Measurements from ENCODE around the gene GPATCH1. TPM values are rescaled to one million over a fixed set of nuclear protein-coding genes. Genes with fewer than 3 reads are reported as not detected.
"Not testable (repeated sequence)": the region's sequence is repeated elsewhere in the genome, so short reads cannot be mapped to it uniquely, and the experiment has no call there.

The GPATCH1 gene
- total and polyA plus RNA-seq, 2 experiments from 2014 or later: 5.7 to 6.4 TPM

DNA sequence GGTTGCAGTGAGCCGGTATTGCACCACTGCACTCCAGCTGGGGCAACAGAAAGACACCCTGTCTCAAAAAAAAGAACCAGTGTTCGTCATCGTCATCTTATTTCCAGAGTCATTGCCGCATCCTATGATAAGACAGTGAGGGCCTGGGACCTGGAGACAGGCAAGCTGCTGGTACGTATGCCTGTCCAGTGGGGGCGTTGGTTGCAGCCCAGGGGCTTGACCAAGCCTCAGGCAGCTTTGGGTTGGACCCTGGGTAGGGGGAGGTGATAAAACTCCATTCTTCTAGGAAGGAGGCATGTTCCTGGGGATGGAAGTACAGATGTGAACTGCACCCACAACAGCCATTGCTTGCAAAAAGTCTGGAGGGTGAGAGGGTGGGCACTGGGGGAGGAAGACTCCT is 66.6 kb downstream of the GPATCH1 start:
- no peak for TF ChIP-seq CTCF (IDR thresholded peaks at IDR 0.05; ENCODE audit: low read depth, low read length)
- no peaks in the 10 kb centered on the region for H3K9me3 ChIP-seq (ENCODE audit: low read depth)
- DNase-seq (ENCODE audit: low read depth in 1 of 2, low spot score in 1 of 2): no peak

DNA sequence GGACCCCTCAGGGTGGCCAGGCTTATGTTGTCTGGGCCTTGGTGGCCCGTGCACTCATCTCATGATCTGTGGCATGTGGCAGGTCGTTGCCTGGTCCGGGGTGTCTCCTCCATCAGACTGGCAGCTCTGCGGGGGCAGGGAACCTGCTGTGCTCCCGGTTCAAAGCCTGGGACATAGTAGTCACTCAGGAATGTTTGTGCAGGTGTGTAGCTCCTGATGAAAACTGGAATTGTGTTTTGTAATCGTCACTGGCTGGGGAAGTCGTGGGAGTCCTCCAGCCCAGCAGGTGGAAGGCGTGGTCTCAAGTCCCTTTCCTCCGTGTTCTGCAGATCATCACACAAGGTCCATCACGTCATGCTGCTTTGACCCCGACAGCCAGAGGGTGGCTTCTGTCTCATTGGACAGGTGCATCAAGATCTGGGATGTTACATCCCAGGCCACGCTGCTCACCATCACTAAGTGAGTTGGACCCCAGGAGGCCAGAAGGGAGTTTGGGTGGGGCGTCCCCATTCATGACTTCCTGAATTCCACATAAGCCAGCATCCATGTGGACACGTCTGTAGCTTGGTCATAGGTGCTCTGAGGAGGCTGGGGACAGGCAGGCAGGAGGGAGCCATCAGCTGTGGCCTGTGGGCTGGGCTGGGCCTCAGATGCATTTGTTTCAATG is 70.0 kb downstream of the GPATCH1 start:
- Histone ChIP-seq H3K27ac (no peak overlapping the region), H3K9me3 (ENCODE audit: low read depth) (no peaks in the 10 kb centered on the region), H3K4me3 (no peak overlapping the region), H3K36me3 (no peaks in the 10 kb centered on the region), H3K27me3 (no peaks in the 10 kb centered on the region), H3K4me1 (ENCODE audit: low read depth) (no peaks in the 10 kb centered on the region)
- no peak for DNase-seq (ENCODE audit: low read depth in 1 of 2, low spot score in 1 of 2)
- TF ChIP-seq CTCF (IDR thresholded peaks at IDR 0.05; ENCODE audit: low read depth, low read length): no peak

More for the DNA sequence above, 66.6 kb downstream of the GPATCH1 start:
- Histone ChIP-seq H3K27me3 (no peaks in the 10 kb centered on the region), H3K27ac (no peak overlapping the region), H3K4me1 (ENCODE audit: low read depth) (no peaks in the 10 kb centered on the region), H3K36me3 (no peaks in the 10 kb centered on the region), H3K4me3 (no peak overlapping the region)

DNA sequence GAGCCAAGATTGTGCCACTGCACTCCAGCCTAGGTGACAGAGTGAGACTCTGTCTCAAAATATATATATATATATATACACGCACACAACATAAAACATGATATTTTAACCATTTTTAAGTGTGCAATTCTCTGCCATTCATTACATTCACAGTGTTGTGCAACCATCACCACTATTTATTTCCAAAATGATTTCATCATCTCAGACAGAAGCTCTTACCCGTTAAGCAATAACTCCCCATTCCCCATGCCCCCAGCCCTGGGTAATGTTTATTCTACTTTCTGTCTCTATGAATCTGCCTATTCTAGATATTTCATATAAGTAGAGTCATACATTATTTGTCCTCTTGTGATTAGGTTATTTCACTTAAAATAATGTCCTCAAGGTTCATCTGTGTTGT is 71.2 kb downstream of the GPATCH1 start:
- no peaks in the 10 kb centered on the region for H3K4me1 ChIP-seq (ENCODE audit: low read depth)
- DNase-seq (ENCODE audit: low read depth in 1 of 2, low spot score in 1 of 2): peak in 1 of 2 donors; percentile 53
- no peaks in the 10 kb centered on the region for H3K36me3 ChIP-seq
- no peak for TF ChIP-seq CTCF (IDR thresholded peaks at IDR 0.05; ENCODE audit: low read depth, low read length)
- H3K9me3 ChIP-seq (ENCODE audit: low read depth): no peaks in the 10 kb centered on the region
- H3K27me3 ChIP-seq: no peaks in the 10 kb centered on the region
- no peak overlapping the region for H3K27ac ChIP-seq
- no peak overlapping the region for H3K4me3 ChIP-seq

DNA sequence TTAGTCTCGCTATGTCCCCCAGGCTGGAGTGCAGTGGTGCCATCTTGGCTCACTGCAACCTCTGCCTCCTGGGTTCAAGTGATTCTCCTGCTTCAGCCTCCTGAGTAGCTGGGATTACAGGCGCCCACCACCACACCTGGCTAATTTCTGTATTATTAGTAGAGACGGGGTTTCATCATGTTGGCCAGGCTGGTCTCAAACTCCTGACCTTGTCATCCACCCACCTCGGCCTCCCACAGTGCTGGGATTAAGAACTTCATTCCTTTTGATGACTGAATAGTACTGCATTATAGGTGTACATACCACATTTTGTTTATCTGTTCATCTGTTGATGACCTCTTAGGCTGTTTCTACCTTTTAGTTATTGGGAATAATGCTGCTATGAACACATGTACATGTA is 71.6 kb downstream of the GPATCH1 start:
- not testable (repeated sequence) for H3K27ac ChIP-seq; H3K9me3 ChIP-seq (ENCODE audit: low read depth); H3K36me3 ChIP-seq; H3K4me1 ChIP-seq (ENCODE audit: low read depth); H3K4me3 ChIP-seq; DNase-seq (ENCODE audit: low read depth in 1 of 2, low spot score in 1 of 2); H3K27me3 ChIP-seq

GRCh38 chr19:33154313-33154712 is 73.3 kb downstream of the GPATCH1 start:
- H3K9me3 ChIP-seq (ENCODE audit: low read depth); H3K27me3 ChIP-seq; H3K27ac ChIP-seq; H3K36me3 ChIP-seq; H3K4me3 ChIP-seq; DNase-seq (ENCODE audit: low read depth in 1 of 2, low spot score in 1 of 2); H3K4me1 ChIP-seq (ENCODE audit: low read depth): not testable (repeated sequence)

- Histone ChIP-seq H3K27ac (no peak overlapping the region), H3K36me3 (no peaks in the 10 kb centered on the region), H3K4me1 (ENCODE audit: low read depth) (no peaks in the 10 kb centered on the region), H3K4me3 (no peak overlapping the region), H3K9me3 (ENCODE audit: low read depth) (no peaks in the 10 kb centered on the region), H3K27me3 (no peaks in the 10 kb centered on the region)
- no peak for TF ChIP-seq CTCF (IDR thresholded peaks at IDR 0.05; ENCODE audit: low read depth, low read length)
- peak in 1 of 2 donors; percentile 83 for DNase-seq (ENCODE audit: low read depth in 1 of 2, low spot score in 1 of 2)
These were observed 75.4 kb downstream of the GPATCH1 start for GRCh38 chr19:33156334-33156733.

Data from cardiac muscle cell (in vitro differentiated cells and primary cell).